Heart right ventricle (tissue), 16 donors: ENCODE data around the gene GNS. TPM values are rescaled to one million over a fixed set of nuclear protein-coding genes. Genes with fewer than 3 reads are reported as not detected.

Source experiments
- ATAC-seq, 8 donors: fragments of 200-7000 bp; cut with Tn5 transposase; one replicate each; pipeline ENCODE4 v1.9.1; 2020; ENCODE audit warnings: mild to moderate bottlenecking in 8 of 8, moderate library complexity in 8 of 8, moderate number of reproducible peaks in 1 of 8
- DNase-seq, 2 donors: peaks; one replicate each; pipeline ENCODE4 v3.0.0-alpha.2; 2020
- H3K27ac ChIP-seq, 10 donors: fragments of 200-600 bp; sonication (generic) in 2 of 10; one replicate each; pipeline versions ENCODE4 v1.5.0 to v1.8.0; 2020 to 2022; ENCODE audit warnings: mild to moderate bottlenecking in 3 of 10
- H3K27me3 ChIP-seq, 7 donors: fragments of 200-600 bp; one replicate each; pipeline ENCODE4 v1.8.0; 2021 to 2022; ENCODE audit warnings: mild to moderate bottlenecking in 2 of 7
- H3K36me3 ChIP-seq, 9 donors: fragments of 200-600 bp; sonication (generic) in 1 of 9; one replicate each; pipeline versions ENCODE4 v1.5.0 to v1.8.0; 2020 to 2022; ENCODE audit warnings: mild to moderate bottlenecking in 2 of 9
- H3K4me1 ChIP-seq, 9 donors: fragments of 200-600 bp; sonication (generic) in 1 of 9; one replicate each; pipeline versions ENCODE4 v1.5.0 to v1.8.0; 2020 to 2022; ENCODE audit warnings: mild to moderate bottlenecking in 4 of 9
- H3K4me3 ChIP-seq, 10 donors: fragments of 200-600 bp; sonication (generic) in 2 of 10; one replicate each; pipeline versions ENCODE4 v1.5.0 to v1.8.0; 2020 to 2022; ENCODE audit warnings: mild to moderate bottlenecking in 7 of 10, moderate library complexity in 2 of 10
- H3K9me3 ChIP-seq, 11 donors: fragments of 200-600 bp in 10 of 11; sonication (generic) in 2 of 11; one replicate each; pipeline versions ENCODE4 v1.5.0 to v1.8.0; 2013 to 2022; ENCODE audit warnings: mild to moderate bottlenecking in 2 of 11, control low read depth in 1 of 11, moderate library complexity in 1 of 11
- WGBS, 2 donors: extraction: QIAGEN DNeasy Blood & Tissue Kit; methylation state at CpG; one replicate each; pipeline ENCODE4 v1.1.7; 2013; ENCODE audit warnings: inconsistent platforms in 1 of 2; 5-methylcytosine and 5-hydroxymethylcytosine counted together
- intact Hi-C, 10 donors: fragments of 100-400 bp; cut with DNase I; formaldehyde crosslinking; loops; one replicate each; pipeline versions ENCODE4 v1.11.1 to v1.14.2; 2022
- polyA plus RNA-seq, 2 donors: library from polyadenylated mRNA; stranded (reverse); fragments of 200-250 nt; gene quantifications; one replicate each; pipeline ENCODE4 v1.2.3, GENCODE V29; 2013
- total RNA-seq, 10 donors: library from RNA; stranded (reverse); fragmentation: NEBNext Ultra II Directional in 3 of 10; extraction: Animal tissue kit (Norgen Biotek cat#: 25700) in 3 of 10; gene quantifications; one replicate each; pipeline versions ENCODE4 v1.2.1 to v1.2.4, GENCODE V29; 2021 to 2023
- TF ChIP-seq, protein P1 (sequence below), 9 donors: fragments of 200-600 bp; sonication (generic) in 2 of 9; IDR thresholded peaks; one replicate each; pipeline versions ENCODE4 v1.5.0 to v1.8.0; 2021 to 2022; ENCODE audit warnings: antibody characterized with exemption in 9 of 9, mild to moderate bottlenecking in 5 of 9, moderate library complexity in 1 of 9
- donor health status: Arrhythmogenic right ventricular cardiomyopathy.
- donor health status: ischemic (EF 13 %, LVEDD 7.1; RV severe dilation, severe dysfunction).
- donor health status: healthy with polysubstance abuse.
- donor health status: DM: no; HTN: yes; CAD: no.
- donor health status: DM: no; HTN: no; CAD: no.
- donor health status: ischemic (EF 25% LVEDD 6.9; RV normal size, moderate dysfunction).
- donor health status: ischemic (EF 25% LVEDD 5.7; RV mildly dilated, moderate dysfunction).
- donor health status: healthy.
- donor health status: DM: yes; HTN: yes; CAD: no.
- donor health status: Ischemic cardiomyopathy.
- donor health status: ischemic (EF 35%, LVEDD 5.7; RV mildly dilated, moderate dysfunction).
- donor health status: nonischemic (EF 11% LVEDD 7.7; RV severe dilation, severe dysfunction).
- donor health status: DM: yes; HTN: yes; CAD: no.
- donor health status: PGD.
- donor health status: ischemic (EF 29% LVEDD 5.4; RV normal size, mild dysfunction).
- donor health status: nonischemic (EF 23%, LVEDD 6.1; RV moderate dilation, normal function).

GNS gene
- total and polyA plus RNA-seq, 12 donors = 20.4 to 204 (median 101) TPM

DNA sequence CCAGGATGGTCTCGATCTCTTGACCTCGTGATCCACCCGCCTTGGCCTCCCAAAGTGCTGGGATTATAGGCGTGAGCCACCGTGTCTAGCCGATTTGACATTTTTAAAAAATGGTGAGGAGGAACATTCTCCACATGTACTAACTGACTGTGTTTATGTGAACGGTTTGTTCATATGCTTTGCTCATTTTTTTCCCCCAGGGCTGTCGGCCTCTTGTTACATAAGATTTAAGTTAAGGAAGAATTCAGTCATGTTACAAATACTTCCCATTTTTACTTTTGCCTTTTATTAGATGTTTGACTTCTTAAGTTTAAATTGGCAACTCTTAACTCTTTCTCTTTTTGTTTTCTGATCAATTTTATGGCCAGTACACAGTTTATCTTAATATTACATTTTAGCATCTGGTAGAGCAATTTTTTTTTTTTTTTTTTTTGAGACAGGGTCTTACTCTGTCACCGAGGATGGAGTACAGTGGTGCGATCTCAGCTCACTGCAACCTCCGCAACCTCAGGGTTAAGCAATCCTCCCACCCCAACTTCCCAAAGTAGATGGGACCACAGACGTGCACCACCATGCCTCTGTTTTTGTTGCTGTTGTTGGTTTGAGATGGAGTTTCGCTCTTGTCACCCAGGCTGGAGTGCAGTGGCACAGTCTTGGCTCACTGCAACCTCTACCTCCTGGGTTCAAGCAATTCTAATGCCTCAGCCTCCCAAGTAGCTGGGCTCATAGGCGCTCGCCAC lies 9.6 kb downstream of the GNS start:
- H3K27me3 ChIP-seq = no peaks in the 10 kb centered on the region
- 89 to 92% methylated on average over 15 of the region's 15 CpGs for WGBS, 2 donors
- ATAC-seq (no peak), DNase-seq (no peak)
- peak overlapping the region in 1 of 10 donors; percentile 66 for H3K27ac ChIP-seq
- peaks cover 0 to 81% (median 28%) of the 10 kb centered on the region in 9 donors for H3K36me3 ChIP-seq
- H3K4me1 ChIP-seq = peaks cover 0 to 81% (median 18%) of the 10 kb centered on the region in 9 donors
- TF ChIP-seq, protein P1, sequence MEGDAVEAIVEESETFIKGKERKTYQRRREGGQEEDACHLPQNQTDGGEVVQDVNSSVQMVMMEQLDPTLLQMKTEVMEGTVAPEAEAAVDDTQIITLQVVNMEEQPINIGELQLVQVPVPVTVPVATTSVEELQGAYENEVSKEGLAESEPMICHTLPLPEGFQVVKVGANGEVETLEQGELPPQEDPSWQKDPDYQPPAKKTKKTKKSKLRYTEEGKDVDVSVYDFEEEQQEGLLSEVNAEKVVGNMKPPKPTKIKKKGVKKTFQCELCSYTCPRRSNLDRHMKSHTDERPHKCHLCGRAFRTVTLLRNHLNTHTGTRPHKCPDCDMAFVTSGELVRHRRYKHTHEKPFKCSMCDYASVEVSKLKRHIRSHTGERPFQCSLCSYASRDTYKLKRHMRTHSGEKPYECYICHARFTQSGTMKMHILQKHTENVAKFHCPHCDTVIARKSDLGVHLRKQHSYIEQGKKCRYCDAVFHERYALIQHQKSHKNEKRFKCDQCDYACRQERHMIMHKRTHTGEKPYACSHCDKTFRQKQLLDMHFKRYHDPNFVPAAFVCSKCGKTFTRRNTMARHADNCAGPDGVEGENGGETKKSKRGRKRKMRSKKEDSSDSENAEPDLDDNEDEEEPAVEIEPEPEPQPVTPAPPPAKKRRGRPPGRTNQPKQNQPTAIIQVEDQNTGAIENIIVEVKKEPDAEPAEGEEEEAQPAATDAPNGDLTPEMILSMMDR (IDR thresholded peaks at IDR 0.05) = no peak
- intact Hi-C loops = no loop called here
- H3K4me3 ChIP-seq = no peak overlapping the region
- no peaks in the 10 kb centered on the region for H3K9me3 ChIP-seq

DNA sequence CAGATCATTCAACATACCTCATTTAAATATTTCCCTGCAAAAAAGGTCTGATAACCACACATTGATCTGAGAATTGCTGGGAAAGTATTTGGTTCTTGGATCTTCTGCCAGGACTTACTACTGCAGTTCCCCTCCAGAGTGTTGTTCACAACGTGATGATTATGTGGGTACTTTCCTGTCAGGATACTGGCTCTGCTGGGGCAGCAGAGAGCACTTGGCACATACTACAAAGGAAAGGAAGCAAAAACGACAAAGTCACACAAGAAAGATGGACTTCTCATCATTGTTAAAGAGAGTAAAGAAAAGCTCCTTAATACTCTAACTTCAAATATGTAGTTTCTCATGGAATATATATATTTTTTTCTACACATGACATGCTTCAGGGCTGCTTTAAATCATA lies 11.5 kb downstream of the GNS start:
- WGBS, 2 donors = 17 to 22% methylated on average over 2 of the region's 2 CpGs
- intact Hi-C loops = no loop called here
- Histone ChIP-seq H3K27me3 (no peaks in the 10 kb centered on the region), H3K9me3 (no peaks in the 10 kb centered on the region), H3K27ac (peak overlapping the region in 1 of 10 donors; percentile 78), H3K36me3 (peaks cover 0 to 94% (median 41%) of the 10 kb centered on the region in 9 donors), H3K4me1 (peaks cover 0 to 71% (median 10%) of the 10 kb centered on the region in 9 donors), H3K4me3 (no peak overlapping the region)
- DNase-seq (no peak), ATAC-seq (no peak)
- TF ChIP-seq, protein P1 (IDR thresholded peaks at IDR 0.05) = no peak

DNA sequence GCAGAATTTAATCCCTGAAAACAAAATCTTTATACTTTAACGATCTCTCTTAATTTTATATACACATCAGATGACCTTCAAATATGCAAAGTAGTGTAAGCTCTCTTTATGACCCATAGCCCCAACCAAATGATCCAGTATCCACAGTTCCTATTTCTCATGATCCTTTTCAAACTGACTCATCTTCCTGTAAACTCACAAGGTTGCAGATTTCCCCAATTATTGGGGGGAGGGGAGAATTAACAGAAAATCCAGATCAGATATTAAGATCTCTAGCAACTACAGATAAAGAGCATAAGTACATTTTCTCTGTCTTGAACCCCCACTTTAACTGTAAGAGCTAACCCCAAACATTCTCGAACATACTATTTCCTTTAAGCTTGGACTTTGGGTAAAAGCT lies 12.5 kb downstream of the GNS start:
- H3K4me3 ChIP-seq = no peak overlapping the region

DNA sequence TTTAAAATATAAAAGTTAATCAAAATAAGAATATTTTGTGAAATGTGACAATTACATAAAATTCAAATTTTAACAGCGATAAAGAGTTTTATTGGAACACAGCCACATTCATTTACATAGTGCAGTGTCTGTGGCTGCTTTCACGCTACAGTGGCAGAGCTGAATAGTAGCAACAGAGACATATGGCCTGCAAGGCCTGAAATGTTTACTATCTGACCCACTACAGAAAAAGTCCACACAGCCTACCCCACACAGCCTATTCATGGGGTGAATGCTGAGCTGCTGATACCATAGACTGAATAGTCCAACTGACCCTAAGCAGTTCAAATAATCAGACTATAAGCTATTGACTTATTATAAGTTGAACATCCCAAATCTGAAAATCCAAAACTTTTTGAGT lies 13.2 kb downstream of the GNS start:
- H3K4me1 ChIP-seq = peaks cover 0 to 62% (median 0%) of the 10 kb centered on the region in 9 donors
- no peaks in the 10 kb centered on the region for H3K27me3 ChIP-seq
- ATAC-seq (no peak), DNase-seq (no peak)
- TF ChIP-seq, protein P1 (IDR thresholded peaks at IDR 0.05) = no peak
- intact Hi-C loops = no loop called here
- H3K9me3 ChIP-seq = no peaks in the 10 kb centered on the region
- WGBS, 2 donors = 90 to 96% methylated on average over 2 of the region's 2 CpGs
- H3K36me3 ChIP-seq = peaks cover 0 to 95% (median 54%) of the 10 kb centered on the region in 9 donors
- peak overlapping the region in 1 of 10 donors; percentile 78 for H3K27ac ChIP-seq
- no peak overlapping the region for H3K4me3 ChIP-seq

More for the DNA sequence above, 12.5 kb downstream of the GNS start:
- intact Hi-C loops = no loop called here
- no peak for ATAC-seq
- Histone ChIP-seq H3K9me3 (no peaks in the 10 kb centered on the region), H3K27ac (peak overlapping the region in 1 of 10 donors; percentile 78), H3K27me3 (no peaks in the 10 kb centered on the region), H3K36me3 (peaks cover 0 to 95% (median 48%) of the 10 kb centered on the region in 9 donors), H3K4me1 (peaks cover 0 to 61% (median under 1%) of the 10 kb centered on the region in 9 donors)
- TF ChIP-seq, protein P1 (IDR thresholded peaks at IDR 0.05) = no peak
- 91 to 95% methylated on average over 2 of the region's 2 CpGs for WGBS, 2 donors
- no peak for DNase-seq
